Ovary (tissue), 3 donors: ENCODE measurements around the gene BRSK2.

ENCODE experiments used
- CTCF ChIP-seq, 3 donors: fragments of 450-650 bp in 2 of 3; fragments of 200-600 bp in 1 of 3; IDR thresholded peaks; one replicate each; pipeline versions ENCODE4 v1.5.1 to v1.8.0; 2016 to 2022; ENCODE audit warnings: antibody characterized with exemption in 3 of 3, mild to moderate bottlenecking in 1 of 3
- EP300 ChIP-seq: sonication (generic); formaldehyde crosslinking; IDR thresholded peaks from one replicate; pipeline ENCODE4 v1.6.1; 2017; ENCODE audit warnings: antibody characterized with exemption
- POLR2A ChIP-seq: fragments of 450-650 bp; IDR thresholded peaks from one replicate; pipeline ENCODE4 v1.6.1; 2017; ENCODE audit warnings: antibody characterized with exemption, mild to moderate bottlenecking, moderate library complexity
- donor health status: DM: no; HTN: no; CAD: no.

GRCh38 chr11:1403078-1403620 lies 13.4 kb downstream of the BRSK2 start:
- no peak for TF ChIP-seq POLR2A
- no peak for TF ChIP-seq CTCF (IDR thresholded peaks at IDR 0.05)
- no peak for TF ChIP-seq EP300
